Mesodermal cell (in vitro differentiated cells): ENCODE measurements around the gene AKAP14.
"Not testable (repeated sequence)": the region's sequence is repeated elsewhere in the genome, so short reads cannot be mapped to it uniquely, and the experiment has no call there.

Experiments
- H3K27ac ChIP-seq: 2 replicates; pipeline ENCODE4 v1.7.0; 2013; ENCODE audit warnings: mild to moderate bottlenecking, low read depth, low read length, moderate library complexity; ENCODE audit not compliant: severe bottlenecking
- H3K36me3 ChIP-seq: 2 replicates; pipeline ENCODE4 v1.7.1; 2013; ENCODE audit warnings: mild to moderate bottlenecking, low read length, moderate library complexity; ENCODE audit not compliant: control insufficient read depth, insufficient read depth
- H3K4me1 ChIP-seq: one replicate; pipeline ENCODE4 v1.7.1; 2013; ENCODE audit warnings: mild to moderate bottlenecking, low read length; ENCODE audit not compliant: insufficient read depth, control insufficient read depth, poor library complexity, severe bottlenecking
- H3K4me3 ChIP-seq: 2 replicates; pipeline ENCODE4 v1.7.0; 2013; ENCODE audit warnings: low read length, control low read depth, mild to moderate bottlenecking; ENCODE audit not compliant: insufficient read depth, poor library complexity, severe bottlenecking; ENCODE audit errors: extremely low read depth
- H3K9me3 ChIP-seq: 2 replicates; pipeline ENCODE4 v1.7.1; 2013; ENCODE audit warnings: mild to moderate bottlenecking, low read length, moderate library complexity; ENCODE audit not compliant: control insufficient read depth
- WGBS, 2 experiments: methylation state at CpG; one replicate each; pipeline ENCODE4 v1.1.5; 2013; ENCODE audit warnings: missing lambda C conversion rate in 2 of 2; ENCODE audit not compliant: insufficient coverage in 2 of 2; 5-methylcytosine and 5-hydroxymethylcytosine counted together

The AKAP14 gene

DNA sequence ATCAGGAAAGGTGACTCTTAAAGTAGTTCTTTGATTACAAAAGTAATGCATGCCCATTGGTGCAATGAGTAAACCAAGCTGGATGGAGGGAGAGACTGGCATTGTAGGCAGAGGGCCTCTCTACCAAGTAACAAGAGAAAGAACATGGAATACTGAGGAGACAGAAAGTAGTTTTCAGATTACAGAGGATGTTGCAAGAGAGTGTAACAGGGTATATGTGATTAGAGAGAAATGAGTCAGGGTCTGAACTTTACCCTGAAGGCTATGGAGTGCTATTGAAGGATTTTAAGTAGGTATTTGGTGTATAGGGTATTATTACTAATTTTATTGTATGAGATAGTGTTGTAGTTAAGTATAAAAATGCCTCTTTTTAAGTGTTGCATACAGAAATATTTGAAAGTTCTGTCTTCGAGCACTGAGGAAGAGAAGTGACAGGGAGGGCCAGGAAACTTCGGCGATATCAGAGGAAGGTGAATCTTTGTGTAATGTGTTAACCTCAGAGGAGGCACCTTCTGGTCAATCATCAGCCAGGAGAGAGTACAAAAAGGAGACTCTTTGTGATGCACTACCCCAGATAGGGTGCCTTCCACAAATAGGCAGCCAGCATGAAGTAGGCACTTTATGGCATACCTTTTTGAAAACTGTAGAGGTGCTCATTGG is 39.7 kb downstream of the AKAP14 start:
- Histone ChIP-seq H3K4me1 (no peaks in the 10 kb centered on the region), H3K4me3 (no peak overlapping the region), H3K36me3 (peaks cover 27% of the 10 kb centered on the region), H3K9me3 (no peaks in the 10 kb centered on the region), H3K27ac (no peak overlapping the region)
- WGBS, 2 experiments: 100% methylated on average over 2 of the region's 3 CpGs; no CpG with 5 or more reads in 1 of the 2 experiments

DNA sequence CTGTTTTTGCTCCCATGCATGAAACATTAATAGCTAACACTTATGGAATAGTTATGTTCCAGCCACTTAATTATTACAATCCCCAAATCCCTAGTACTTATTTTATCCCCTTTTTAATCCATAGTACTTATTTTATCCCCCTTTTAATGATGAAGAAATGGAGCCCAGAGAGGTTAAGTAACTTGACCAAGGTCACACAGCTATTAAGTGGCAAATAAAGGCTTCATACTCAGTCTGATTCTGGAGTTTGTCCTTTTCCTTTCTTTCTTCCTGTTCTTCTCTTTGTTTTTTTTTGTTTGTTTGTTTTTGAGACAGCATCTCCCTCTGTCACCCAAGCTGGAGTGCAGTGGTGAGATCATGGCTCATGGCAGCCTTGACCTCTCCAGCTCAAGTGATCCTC is 45.6 kb downstream of the AKAP14 start:
- Histone ChIP-seq H3K27ac (no peak overlapping the region), H3K4me3 (no peak overlapping the region), H3K36me3 (peaks cover 5% of the 10 kb centered on the region), H3K4me1 (no peaks in the 10 kb centered on the region), H3K9me3 (no peaks in the 10 kb centered on the region)

GRCh38 chrX:119942173-119942819 is 46.6 kb downstream of the AKAP14 start:
- Histone ChIP-seq H3K27ac (no peak overlapping the region), H3K4me3 (peak overlapping the region; percentile 60), H3K4me1 (no peaks in the 10 kb centered on the region), H3K36me3 (no peaks in the 10 kb centered on the region), H3K9me3 (no peaks in the 10 kb centered on the region)
- 59 to 96% methylated on average over 5 to 7 of the region's 13 CpGs for WGBS, 2 experiments

DNA sequence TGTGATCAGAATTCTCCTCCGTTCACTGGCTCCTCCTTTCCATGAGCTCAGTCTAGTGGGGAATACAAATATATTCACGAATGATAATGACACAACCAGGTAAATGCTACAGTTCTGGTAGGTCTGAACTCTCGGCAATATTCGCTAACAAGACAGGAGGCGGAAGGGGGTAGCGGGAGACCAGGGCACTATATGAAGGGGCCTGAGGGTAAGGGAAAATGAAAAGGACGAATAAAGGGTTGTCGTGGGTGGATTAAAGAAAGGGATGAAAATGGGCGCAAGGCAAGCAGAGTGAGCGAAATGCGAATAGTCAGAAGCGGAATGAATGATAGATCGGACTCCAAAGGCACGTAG is 47.1 kb downstream of the AKAP14 start:
- Histone ChIP-seq H3K4me1 (no peaks in the 10 kb centered on the region), H3K36me3 (no peaks in the 10 kb centered on the region), H3K4me3 (peak overlapping the region; percentile 60), H3K27ac (peak overlapping the region; percentile 86), H3K9me3 (no peaks in the 10 kb centered on the region)
- WGBS, 2 experiments: 0 to 1% methylated on average over 6 to 12 of the region's 14 CpGs

DNA sequence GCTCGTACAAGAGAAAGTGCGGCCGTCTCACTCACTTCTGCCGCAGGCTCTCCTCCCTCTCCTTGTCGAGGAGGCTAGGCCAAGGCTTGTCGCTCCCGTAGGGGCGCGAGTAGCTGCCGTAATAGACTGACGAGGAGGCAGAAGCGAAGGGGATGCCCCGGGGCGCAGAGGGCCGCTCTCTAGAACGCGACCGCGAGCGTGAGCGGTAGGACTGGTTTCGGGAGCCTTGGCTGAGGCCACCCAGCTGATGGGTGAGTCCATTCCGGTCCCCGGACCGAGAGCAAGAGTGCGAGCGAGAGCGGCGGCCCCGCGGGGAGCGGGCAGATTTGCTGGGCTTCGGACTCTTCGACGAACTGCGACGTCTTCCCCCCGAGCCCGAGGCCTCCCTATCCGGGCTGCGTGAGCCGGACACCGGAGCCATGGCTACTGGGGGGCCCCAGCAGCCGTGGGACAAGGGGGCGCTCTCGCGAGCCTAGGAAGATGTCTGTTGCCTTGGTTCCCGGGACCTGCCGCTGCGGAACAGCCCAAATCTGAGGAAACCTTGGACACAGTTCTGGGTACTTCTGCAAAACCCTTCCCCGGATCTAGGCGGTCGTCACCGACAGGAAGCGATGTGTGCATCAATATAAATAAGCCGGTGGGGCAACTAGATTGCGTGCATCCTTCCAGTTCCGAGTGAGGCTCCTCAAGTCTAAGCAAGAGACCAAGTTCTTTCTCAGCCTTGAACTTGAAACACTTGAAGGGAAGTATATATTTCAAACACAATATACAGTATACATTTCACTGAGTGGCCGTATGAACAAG is 47.7 kb downstream of the AKAP14 start, which contains the start of gene NKAP:
NKAP (minus strand) TSS at position 567 of the 804 bp plus-strand sequence; CDS start at position 421, 146 bp downstream.
- Histone ChIP-seq H3K36me3 (no peaks in the 10 kb centered on the region), H3K4me1 (no peaks in the 10 kb centered on the region)
- 0% methylated on average over 4 to 12 of the region's 59 CpGs for WGBS, 2 experiments

DNA sequence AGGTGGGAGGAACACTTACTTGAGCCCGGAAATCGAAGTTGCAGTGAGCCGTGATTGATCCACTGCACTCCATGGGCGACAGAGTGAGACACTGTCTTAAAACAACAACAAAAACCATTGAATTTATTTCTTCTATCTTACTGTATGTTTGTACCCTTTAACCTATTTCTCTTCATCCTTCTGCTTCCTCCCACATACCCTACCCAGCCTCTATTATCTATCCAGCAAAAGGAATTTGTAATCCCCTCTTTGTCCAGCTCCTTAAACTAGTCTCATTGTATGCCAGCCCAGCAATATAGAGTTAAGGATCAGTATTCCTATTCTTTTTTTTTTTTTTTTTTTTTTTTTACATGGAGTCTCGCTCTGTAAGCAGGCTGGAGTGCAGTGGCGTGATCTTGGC is 49.8 kb downstream of the AKAP14 start:
- no peaks in the 10 kb centered on the region for H3K4me1 ChIP-seq
- WGBS, 2 experiments: 80% methylated on average over 1 of the region's 6 CpGs; no CpG with 5 or more reads in 1 of the 2 experiments
- no peaks in the 10 kb centered on the region for H3K36me3 ChIP-seq
- no peak overlapping the region for H3K4me3 ChIP-seq
- no peak overlapping the region for H3K27ac ChIP-seq
- H3K9me3 ChIP-seq: no peaks in the 10 kb centered on the region

More for the DNA sequence above, 47.7 kb downstream of the AKAP14 start, which contains the start of gene NKAP:
- Histone ChIP-seq H3K27ac (peak within 1 kb of the TSS; percentile 86), H3K9me3 (no peaks in the 10 kb centered on the region), H3K4me3 (peak within 1 kb of the TSS; percentile 60)

- no peaks in the 10 kb centered on the region for H3K9me3 ChIP-seq
- no peaks in the 10 kb centered on the region for H3K36me3 ChIP-seq
- H3K4me1 ChIP-seq: no peaks in the 10 kb centered on the region
- WGBS, 2 experiments: 80 to 94% methylated on average over 3 of the region's 5 CpGs
- no peak overlapping the region for H3K4me3 ChIP-seq
- no peak overlapping the region for H3K27ac ChIP-seq
Measured at GRCh38 chrX:119948381-119948780, 52.7 kb downstream of the AKAP14 start.

DNA sequence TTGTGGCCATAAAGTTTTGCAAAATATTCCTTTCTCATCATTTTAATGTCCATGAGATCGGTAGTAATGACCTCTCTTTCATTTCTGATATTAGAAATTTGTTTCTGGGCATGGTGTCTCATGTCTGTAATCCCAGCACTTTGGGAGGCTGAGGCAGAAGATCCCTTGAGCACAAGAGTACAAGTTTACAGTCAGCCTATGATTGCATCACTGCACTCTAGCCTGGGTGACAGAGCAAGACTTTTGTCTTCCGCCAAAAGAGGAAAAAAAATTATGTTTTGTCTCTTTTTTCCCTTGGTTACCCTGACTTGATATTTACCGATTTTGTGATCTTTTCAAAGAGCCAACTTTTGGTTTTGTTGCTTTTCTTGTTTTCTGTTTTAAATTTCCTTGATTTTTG is 58.7 kb downstream of the AKAP14 start:
- WGBS, 2 experiments: no CpG with 5 or more reads among the region's 3 CpGs

DNA sequence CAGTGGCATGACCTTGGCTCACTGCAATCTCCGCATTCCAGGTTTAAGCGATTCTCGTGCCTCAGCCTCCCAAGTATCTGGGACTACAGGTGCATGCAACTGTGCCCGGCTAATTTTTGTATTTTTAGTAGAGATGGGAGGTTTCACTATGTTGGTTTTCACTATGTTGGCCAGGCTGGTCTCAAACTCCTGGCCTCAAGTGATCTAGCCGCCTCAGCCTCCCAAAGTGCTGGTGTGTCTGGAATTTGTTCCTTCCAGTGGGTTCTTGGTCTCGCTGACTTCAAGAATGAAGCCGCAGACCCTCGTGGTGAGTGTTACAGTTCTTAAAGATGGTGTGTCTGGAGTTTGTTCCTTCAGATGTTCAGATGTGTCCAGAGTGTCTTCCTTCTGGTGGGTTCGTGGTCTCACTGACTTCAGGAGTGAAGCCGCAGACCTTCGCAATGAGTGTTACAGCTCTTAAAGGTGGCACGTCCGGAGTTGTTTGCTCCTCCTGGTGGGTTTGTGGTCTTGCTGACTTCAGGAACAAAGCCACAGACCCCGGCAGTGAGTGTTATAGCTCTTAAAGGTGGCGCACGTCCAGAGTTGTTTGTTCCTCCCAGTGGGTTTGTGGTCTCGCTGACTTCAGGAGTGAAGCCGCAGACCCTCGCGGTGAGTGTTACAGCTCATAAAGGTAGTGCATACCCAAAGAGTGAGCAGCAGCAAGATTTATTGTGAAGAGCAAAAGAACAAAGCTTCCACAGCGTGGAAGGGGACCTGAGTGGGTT is 60.3 kb downstream of the AKAP14 start:
- H3K4me3 ChIP-seq, H3K36me3 ChIP-seq, H3K9me3 ChIP-seq, H3K4me1 ChIP-seq, H3K27ac ChIP-seq: not testable (repeated sequence)
- WGBS, 2 experiments: 69 to 97% methylated on average over 3 to 11 of the region's 21 CpGs

More for the DNA sequence above, 58.7 kb downstream of the AKAP14 start:
- Histone ChIP-seq H3K9me3 (no peaks in the 10 kb centered on the region), H3K27ac (no peak overlapping the region), H3K4me3 (no peak overlapping the region), H3K36me3 (no peaks in the 10 kb centered on the region), H3K4me1 (no peaks in the 10 kb centered on the region)

- Histone ChIP-seq H3K4me1 (no peaks in the 10 kb centered on the region), H3K27ac (no peak overlapping the region), H3K36me3 (no peaks in the 10 kb centered on the region), H3K9me3 (no peaks in the 10 kb centered on the region), H3K4me3 (no peak overlapping the region)
Measured at GRCh38 chrX:119960625-119961024, 64.9 kb downstream of the AKAP14 start.
